Measurements from ENCODE around the gene MCEMP1.

DNA sequence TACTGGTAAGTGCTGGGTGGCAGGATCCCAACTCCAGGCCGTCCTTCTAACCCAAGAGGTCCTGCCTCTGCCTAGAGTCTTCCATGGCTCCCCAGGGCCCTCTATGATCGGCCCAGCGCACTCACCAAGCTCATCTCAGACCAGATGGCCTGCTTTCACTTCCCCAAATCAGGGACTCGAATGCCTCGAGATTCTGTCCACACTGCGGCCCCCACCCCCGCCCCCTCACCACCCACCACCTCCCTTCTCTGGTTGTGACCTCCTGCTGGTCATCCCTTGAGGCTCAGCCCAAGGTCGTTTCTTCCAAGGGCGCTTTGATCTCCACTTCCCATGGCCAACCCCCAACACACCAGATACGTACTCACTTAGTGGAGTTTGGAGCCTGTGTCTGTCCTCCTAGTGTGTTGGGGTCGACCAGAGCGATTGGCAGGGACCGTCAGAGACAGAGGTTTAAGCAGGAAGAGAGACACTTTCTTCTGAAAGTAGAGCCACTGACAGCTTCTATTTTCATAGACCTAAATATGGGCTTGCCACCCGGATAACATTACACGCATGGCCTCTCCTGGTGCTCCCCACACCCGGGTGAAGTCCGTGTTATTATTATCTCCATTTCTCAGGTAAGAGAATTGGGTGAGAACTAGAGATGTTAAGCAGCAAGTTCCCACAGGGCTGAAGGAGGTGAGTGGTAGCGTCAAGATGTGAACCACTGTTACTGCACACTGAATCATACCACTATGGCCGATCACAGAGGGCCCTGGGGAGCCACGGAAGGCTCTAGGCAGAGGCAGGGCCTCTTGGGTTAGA lies 25.0 kb downstream of the MCEMP1 start, which contains the start of gene FCER2:
- TF ChIP-seq, protein P1, sequence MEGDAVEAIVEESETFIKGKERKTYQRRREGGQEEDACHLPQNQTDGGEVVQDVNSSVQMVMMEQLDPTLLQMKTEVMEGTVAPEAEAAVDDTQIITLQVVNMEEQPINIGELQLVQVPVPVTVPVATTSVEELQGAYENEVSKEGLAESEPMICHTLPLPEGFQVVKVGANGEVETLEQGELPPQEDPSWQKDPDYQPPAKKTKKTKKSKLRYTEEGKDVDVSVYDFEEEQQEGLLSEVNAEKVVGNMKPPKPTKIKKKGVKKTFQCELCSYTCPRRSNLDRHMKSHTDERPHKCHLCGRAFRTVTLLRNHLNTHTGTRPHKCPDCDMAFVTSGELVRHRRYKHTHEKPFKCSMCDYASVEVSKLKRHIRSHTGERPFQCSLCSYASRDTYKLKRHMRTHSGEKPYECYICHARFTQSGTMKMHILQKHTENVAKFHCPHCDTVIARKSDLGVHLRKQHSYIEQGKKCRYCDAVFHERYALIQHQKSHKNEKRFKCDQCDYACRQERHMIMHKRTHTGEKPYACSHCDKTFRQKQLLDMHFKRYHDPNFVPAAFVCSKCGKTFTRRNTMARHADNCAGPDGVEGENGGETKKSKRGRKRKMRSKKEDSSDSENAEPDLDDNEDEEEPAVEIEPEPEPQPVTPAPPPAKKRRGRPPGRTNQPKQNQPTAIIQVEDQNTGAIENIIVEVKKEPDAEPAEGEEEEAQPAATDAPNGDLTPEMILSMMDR (IDR thresholded peaks at IDR 0.05) = no peak
- no peak for TF ChIP-seq POLR2A (IDR thresholded peaks at IDR 0.05)

Measured in breast epithelium (tissue), 3 donors.